OCI-LY3 (cell line): ENCODE data around the gene GABARAP.

Experiments used
- CTCF ChIP-seq: fragments of 200-600, 300-600 bp; sonication (generic); IDR thresholded peaks from 2 replicates; pipeline ENCODE4 v1.5.1; 2014; ENCODE audit warnings: antibody characterized with exemption, low read length, low read depth
- EZH2phosphoT487 ChIP-seq: fragments of 200-600 bp; shearing (Covaris generic); IDR thresholded peaks from 2 replicates; pipeline ENCODE4 v1.6.1; 2018; ENCODE audit warnings: antibody characterized with exemption, mixed run types, low read depth

GRCh38 chr17:7205561-7205960, 36.7 kb downstream of the GABARAP start:
- TF ChIP-seq CTCF (no peak), EZH2phosphoT487 (no peak)
